Measurements from ENCODE around the gene APLP1. TPM values are rescaled to one million over a fixed set of nuclear protein-coding genes. Genes with fewer than 3 reads are reported as not detected.

APLP1 gene
- total and polyA plus RNA-seq, 2 of the 4 experiments (the other 2 are of a cell fraction): 4.7 to 41.0 TPM

- peak overlapping the region; percentile 67; the same call in 1 of the 2 replicates for H3K27ac ChIP-seq (ENCODE audit: insufficient read depth, low read length)
- DNase-seq (peak; percentile 50), ATAC-seq (ENCODE audit: low read depth) (peak; percentile 30; the same call in 1 of the 2 replicates)
- no CpG with 5 or more reads among the region's 6 CpGs for WGBS, 2 experiments (ENCODE audit: extremely low coverage in 2 of 2, insufficient read length in 1 of 2)
- in situ Hi-C loops (cut with MboI; ENCODE audit: low sequenced_read_pairs): no loop called here
- peaks cover 22% of the 10 kb centered on the region for H3K9me1 ChIP-seq (ENCODE audit: insufficient read depth, low read length)
- H2AK5ac ChIP-seq (ENCODE audit: low read depth, low read length): peak overlapping the region; percentile 90; the same call in 1 of the 2 replicates
- H3K23ac ChIP-seq (ENCODE audit: low read depth, low read length): 0 out of 2 replicates have a peak overlapping the region, but pooled peaks have one; percentile 51
- H3K9ac ChIP-seq (ENCODE audit: low read depth, low read length): peak overlapping the region; percentile 23; the same call in 1 of the 2 replicates
- CTCF ChIA-PET: interaction anchor here (0.8 kb wide), 1 partner anchor 26 kb away, joined by 6 read pairs; no protein-coding TSS in a partner anchor
- dilution Hi-C loops (cut with HindIII; ENCODE audit: low sequenced_read_pairs, unreplicated experiment): no loop called here
- H2BK15ac ChIP-seq (ENCODE audit: low read depth, low read length): no peak overlapping the region
- H3K79me1 ChIP-seq (ENCODE audit: low read depth in 1 of 2, low read length in 2 of 2): peaks cover 0 to 5% of the 10 kb centered on the region in 2 experiments; a peak in 3 of 4 replicates
- no peak overlapping the region for H4K91ac ChIP-seq (ENCODE audit: insufficient read depth, low read depth, low read length)
- H4K8ac ChIP-seq (ENCODE audit: low read depth in 2 of 2, low read length in 2 of 2): peak overlapping the region in 1 of 2 experiments; percentile 1; a peak in 2 of 4 replicates
- intact Hi-C loops (cut with micrococcal nuclease): no loop called here
- TF ChIP-seq FOS (IDR thresholded peaks at IDR 0.05; ENCODE audit: low read depth, low read length) (peak; percentile 58; the same call in 1 of the 2 replicates), POLR2A (IDR thresholded peaks at IDR 0.05; ENCODE audit: low read depth, low read length) (no peak), RAD21 (IDR thresholded peaks at IDR 0.05; ENCODE audit: low read length) (no peak)
- H3K4me3 ChIP-seq (ENCODE audit: insufficient read depth, low read depth, low read length): no peak overlapping the region
- H2AFZ ChIP-seq (replicated peaks; ENCODE audit: low read length, poor library complexity): no peak overlapping the region
- no peaks in the 10 kb centered on the region for H3K27me3 ChIP-seq (ENCODE audit: control insufficient read depth, insufficient read depth, low read length)
- no peak overlapping the region for H3K56ac ChIP-seq (ENCODE audit: extremely low read depth, insufficient read depth, low read length)
- no peak overlapping the region for H3K4me2 ChIP-seq (ENCODE audit: low read depth, low read length)
- H4K20me1 ChIP-seq (ENCODE audit: insufficient read depth, low read length): no peaks in the 10 kb centered on the region
- no peaks in the 10 kb centered on the region for H3K36me3 ChIP-seq (ENCODE audit: control insufficient read depth, insufficient read depth, low read length)
- H2BK20ac ChIP-seq (ENCODE audit: low read depth, low read length): peak overlapping the region; percentile 82
- BruUV-seq (replicated peaks): no TSS peak
- H4K5ac ChIP-seq (ENCODE audit: low read depth, low read length): peak overlapping the region; percentile 26; the same call in 1 of the 2 replicates
- no peaks in the 10 kb centered on the region for H3K9me3 ChIP-seq (ENCODE audit: control insufficient read depth, insufficient read depth, low read length)
- peak overlapping the region; percentile 33; the same call in 1 of the 2 replicates for H2BK120ac ChIP-seq (ENCODE audit: low read depth, low read length)
- POLR2A ChIA-PET (ENCODE audit: unreplicated experiment): no interaction called here
- H3K14ac ChIP-seq (replicated peaks; ENCODE audit: low read depth, low read length): no peak overlapping the region
- peaks cover 31% of the 10 kb centered on the region for H3K4me1 ChIP-seq (ENCODE audit: control insufficient read depth, insufficient read depth, low read length)
- no peak overlapping the region for H2AK9ac ChIP-seq (replicated peaks; ENCODE audit: low read depth, low read length, poor library complexity)
- H2BK5ac ChIP-seq (ENCODE audit: low read depth, low read length, poor library complexity, severe bottlenecking): peak overlapping the region; percentile 25
- H3K4ac ChIP-seq (ENCODE audit: low read depth, low read length): peak overlapping the region; percentile 22
- peak overlapping the region; percentile 34; the same call in 1 of the 2 replicates for H3K18ac ChIP-seq (ENCODE audit: low read depth, low read length)
Observed at GRCh38 chr19:35905178-35905727, 36.9 kb downstream of the APLP1 start.

Data from IMR-90 (cell line).